Loucy (cell line): ENCODE data around the gene STX18.

Experiments used
- CTCF ChIP-seq: fragments of 200-600 bp; sonication (generic); conservative IDR thresholded peaks from 2 replicates; pipeline ENCODE4 v1.5.1; 2014; ENCODE audit warnings: mild to moderate bottlenecking, antibody characterized with exemption, low read length
- EZH2phosphoT487 ChIP-seq: fragments of 200-600 bp; IDR thresholded peaks from 2 replicates; pipeline ENCODE4 v1.6.1; 2018; ENCODE audit warnings: antibody characterized with exemption, mild to moderate bottlenecking, moderate library complexity, borderline replicate concordance

DNA sequence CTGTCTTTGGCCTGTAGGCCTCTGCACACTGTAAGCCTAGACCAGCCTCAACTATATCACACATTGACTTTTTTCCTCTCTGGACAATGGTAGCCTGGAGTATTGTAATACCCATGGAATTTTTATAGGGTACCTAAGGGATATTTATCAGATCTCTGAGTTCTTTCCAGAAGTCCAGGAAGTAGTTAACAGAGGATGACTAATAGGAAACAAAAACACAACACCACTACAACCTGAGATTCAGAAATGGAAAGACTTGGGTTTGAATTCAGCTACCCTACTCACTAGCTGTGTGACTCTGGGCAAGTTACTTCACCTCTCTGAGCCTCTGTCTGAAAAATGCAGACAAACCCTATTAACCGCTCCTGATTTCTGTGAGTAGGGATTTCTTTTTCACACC is 7.7 kb upstream of the STX18 start:
- TF ChIP-seq CTCF = no peak
- no peak for TF ChIP-seq EZH2phosphoT487
